Limb (tissue), 2 donors: ENCODE measurements around the gene LILRB4.
"Not testable (repeated sequence)": the region's sequence is repeated elsewhere in the genome, so short reads cannot be mapped to it uniquely, and the experiment has no call there.

Source experiments
- DNase-seq, 2 donors: peaks; one replicate each; pipeline ENCODE4 v3.0.0-alpha.2; 2016; ENCODE audit errors: extremely low spot score in 2 of 2

LILRB4 gene

GRCh38 chr19:54662730-54663129, at the start of gene LILRB4:
Gene LILRB4, plus strand, starts transcription at chr19:54662985. Its CDS starts 49 bp downstream, at chr19:54663034.
- no peak for DNase-seq

DNA sequence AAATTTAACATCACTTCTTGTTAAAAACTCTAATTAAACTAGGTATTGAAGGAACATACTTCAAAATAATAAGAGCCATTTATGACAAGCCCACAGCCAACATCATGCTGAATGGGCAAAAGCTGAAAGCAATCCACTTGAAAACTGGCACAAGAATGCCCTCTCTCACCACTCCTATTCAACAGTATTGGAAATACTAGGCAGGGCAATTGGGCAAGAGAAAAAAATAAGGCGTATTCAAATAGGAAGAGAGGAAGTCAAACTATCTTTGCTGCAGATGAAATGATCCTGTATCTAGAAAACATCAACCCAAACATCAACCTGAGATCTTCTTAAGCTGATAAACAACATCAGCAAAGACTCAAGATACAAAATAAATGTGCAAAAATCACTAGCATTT, 48.1 kb upstream of the LILRB4 start:
- DNase-seq, result no peak

- no peak for DNase-seq
These were observed 46.7 kb upstream of the LILRB4 start for GRCh38 chr19:54616057-54616456.

GRCh38 chr19:54616821-54617560, 45.8 kb upstream of the LILRB4 start:
- DNase-seq, result no peak

- DNase-seq, result no peak
These were observed 42.3 kb upstream of the LILRB4 start for GRCh38 chr19:54620464-54620863.

- no peak for DNase-seq
These were observed 40.4 kb upstream of the LILRB4 start for GRCh38 chr19:54622431-54622830.

DNA sequence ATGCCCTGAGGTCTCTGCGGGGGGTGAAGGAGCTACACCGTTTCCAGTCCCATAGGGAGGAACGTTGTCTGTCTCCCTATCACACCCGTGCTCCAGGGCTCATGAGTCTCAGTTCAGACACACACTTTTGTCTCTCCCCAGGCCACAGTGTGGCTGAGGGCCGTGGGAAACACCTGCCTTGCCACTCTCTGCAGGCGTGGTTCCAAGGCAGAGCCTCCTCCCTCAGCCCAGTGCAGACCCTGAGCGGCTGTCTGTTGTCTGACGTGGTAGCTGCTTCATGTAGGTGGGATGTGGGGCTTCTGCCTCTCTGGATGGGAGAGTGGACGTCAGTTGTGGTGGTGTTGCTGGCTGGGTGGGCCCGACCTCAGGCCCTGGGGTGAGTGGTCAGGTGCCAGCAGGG, 38.6 kb upstream of the LILRB4 start:
- DNase-seq, result not testable (repeated sequence)

- DNase-seq, result not testable (repeated sequence)
These were observed 37.7 kb upstream of the LILRB4 start for GRCh38 chr19:54624934-54625730.

GRCh38 chr19:54626757-54627156, 36.0 kb upstream of the LILRB4 start:
- DNase-seq, result no peak

DNA sequence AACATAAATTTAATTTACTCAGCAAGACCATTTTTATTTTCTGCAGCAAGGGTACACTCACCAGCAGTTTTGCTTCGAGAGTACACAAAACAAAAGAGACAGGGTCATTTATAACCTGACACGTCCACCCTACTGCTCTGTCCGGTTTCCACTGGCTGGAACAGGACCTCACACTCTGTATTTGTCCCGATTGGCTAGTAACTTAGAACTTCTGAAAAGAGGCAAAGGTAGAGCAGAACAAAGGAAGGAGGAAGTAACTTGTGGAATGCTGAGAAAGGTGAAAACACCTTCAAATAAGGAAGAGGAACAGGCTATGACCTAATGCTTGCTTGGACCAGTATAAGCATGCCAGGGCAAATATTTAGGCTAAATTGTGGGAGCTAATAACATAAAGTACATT, 34.9 kb upstream of the LILRB4 start:
- not testable (repeated sequence) for DNase-seq

- DNase-seq, result not testable (repeated sequence)
These were observed 32.5 kb upstream of the LILRB4 start, which contains the start of gene LILRB1 for GRCh38 chr19:54630262-54630661. Gene LILRB1, plus strand, starts transcription at chr19:54630484. Its CDS starts 590 bp downstream, at chr19:54631074.

DNA sequence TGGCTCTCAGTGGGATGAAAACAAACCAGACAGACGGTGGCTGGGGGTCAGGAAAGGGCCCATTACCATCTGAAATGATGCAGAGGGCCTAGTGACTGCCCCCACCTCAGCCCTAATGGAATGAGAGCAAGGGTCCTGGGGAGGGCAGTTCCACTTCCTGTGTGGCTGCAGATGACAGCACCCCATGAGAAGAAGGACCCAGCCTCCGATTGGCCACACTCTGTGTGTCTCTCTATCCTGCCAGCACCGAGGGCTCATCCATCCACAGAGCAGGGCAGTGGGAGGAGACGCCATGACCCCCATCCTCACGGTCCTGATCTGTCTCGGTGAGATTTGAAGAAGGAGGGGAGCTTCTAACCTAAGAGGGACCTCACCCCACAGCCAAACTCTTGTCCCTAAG, 32.0 kb upstream of the LILRB4 start:
- DNase-seq, result no peak

DNA sequence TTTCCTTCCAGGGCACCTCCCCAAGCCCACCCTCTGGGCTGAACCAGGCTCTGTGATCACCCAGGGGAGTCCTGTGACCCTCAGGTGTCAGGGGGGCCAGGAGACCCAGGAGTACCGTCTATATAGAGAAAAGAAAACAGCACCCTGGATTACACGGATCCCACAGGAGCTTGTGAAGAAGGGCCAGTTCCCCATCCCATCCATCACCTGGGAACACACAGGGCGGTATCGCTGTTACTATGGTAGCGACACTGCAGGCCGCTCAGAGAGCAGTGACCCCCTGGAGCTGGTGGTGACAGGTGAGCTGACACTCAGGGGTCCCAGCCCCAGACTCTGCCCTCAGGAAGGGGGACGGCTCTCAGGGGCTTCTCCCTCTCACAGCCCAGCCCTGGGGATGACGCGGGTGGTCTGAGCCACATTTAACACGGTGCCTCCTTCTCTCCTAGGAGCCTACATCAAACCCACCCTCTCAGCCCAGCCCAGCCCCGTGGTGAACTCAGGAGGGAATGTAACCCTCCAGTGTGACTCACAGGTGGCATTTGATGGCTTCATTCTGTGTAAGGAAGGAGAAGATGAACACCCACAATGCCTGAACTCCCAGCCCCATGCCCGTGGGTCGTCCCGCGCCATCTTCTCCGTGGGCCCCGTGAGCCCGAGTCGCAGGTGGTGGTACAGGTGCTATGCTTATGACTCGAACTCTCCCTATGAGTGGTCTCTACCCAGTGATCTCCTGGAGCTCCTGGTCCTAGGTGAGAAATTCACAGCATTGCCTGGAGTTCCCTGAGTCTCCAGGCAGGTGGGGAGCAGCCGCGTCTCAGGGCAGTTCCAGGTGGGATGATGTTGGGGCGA, 31.1 kb upstream of the LILRB4 start:
- not testable (repeated sequence) for DNase-seq

GRCh38 chr19:54632517-54632916, 30.3 kb upstream of the LILRB4 start:
- DNase-seq, result not testable (repeated sequence)

DNA sequence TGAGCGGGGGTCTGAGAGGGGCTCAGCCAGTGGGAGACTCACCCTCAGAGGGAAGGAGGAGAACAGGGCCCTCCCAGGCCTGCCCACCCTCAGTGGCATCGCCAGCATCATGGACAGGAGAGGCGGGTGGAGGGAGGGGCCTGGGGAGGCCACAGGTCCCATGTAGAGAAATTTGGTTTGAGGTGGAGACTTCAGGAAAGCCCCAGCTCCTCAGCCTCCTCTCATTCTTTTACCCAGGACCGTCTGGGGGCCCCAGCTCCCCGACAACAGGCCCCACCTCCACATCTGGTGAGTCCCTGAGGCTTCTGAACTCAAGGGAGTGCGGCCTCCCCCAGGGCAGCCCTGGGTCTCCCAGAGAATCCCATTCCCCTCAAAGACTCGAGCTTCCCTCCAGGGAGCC, 29.4 kb upstream of the LILRB4 start:
- no peak for DNase-seq

- DNase-seq, result not testable (repeated sequence)
These were observed 26.7 kb upstream of the LILRB4 start for GRCh38 chr19:54636081-54636480.

GRCh38 chr19:54638683-54639082, 24.1 kb upstream of the LILRB4 start:
- no peak for DNase-seq

DNA sequence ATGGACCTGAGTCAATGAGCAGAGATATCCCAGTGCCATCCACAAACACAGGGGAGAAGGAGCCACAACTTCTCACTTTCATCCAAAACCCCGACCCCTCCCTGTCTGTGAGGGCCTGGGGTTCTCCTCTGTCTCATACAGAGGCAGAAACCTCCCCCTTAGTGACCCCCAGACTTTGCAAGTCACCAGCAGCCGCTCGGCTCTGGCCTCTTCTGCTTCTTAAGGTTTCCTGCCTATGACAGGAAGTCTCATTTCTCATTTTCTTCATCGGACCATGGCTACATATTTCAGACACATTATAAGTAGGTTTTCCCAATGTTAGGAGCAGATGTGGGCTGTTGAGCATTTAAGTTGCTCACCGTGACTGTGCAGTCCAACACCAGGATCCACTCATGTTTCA, 19.8 kb upstream of the LILRB4 start:
- DNase-seq, result not testable (repeated sequence)

GRCh38 chr19:54643583-54643982, 19.2 kb upstream of the LILRB4 start:
- not testable (repeated sequence) for DNase-seq

- DNase-seq, result no peak
These were observed 18.7 kb upstream of the LILRB4 start for GRCh38 chr19:54644056-54644455.

- DNase-seq, result no peak
These were observed 16.4 kb upstream of the LILRB4 start for GRCh38 chr19:54646331-54646841.
